GM21619 (cell line): ENCODE measurements around the gene XRCC4.
"Not testable (repeated sequence)": the region's sequence is repeated elsewhere in the genome, so short reads cannot be mapped to it uniquely, and the experiment has no call there.

Experiments
- ATAC-seq: cut with Tn5 transposase; IDR thresholded peaks from one replicate; pipeline ENCODE4 v1.9.1; 2021; ENCODE audit not compliant: unreplicated experiment

The XRCC4 gene

DNA sequence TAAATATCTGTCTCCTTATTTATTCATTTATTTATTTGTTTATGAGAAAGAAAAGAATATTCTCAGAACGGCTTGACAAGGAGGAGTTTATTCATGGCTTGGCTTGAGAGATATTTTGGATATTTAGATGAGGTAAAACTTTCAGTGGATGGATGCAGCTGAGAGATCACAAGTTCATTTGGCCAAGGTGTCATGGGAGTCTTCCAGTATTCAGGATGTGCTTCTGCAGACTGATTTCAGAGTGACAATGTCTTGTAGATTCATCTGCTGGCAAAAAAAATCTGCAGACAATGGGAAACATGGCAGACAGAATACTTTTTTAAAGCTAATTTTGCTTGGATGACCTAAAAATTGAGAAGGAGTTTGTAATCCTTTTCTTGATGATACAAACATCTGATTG is 38.5 kb downstream of the XRCC4 start:
- no peak for ATAC-seq

DNA sequence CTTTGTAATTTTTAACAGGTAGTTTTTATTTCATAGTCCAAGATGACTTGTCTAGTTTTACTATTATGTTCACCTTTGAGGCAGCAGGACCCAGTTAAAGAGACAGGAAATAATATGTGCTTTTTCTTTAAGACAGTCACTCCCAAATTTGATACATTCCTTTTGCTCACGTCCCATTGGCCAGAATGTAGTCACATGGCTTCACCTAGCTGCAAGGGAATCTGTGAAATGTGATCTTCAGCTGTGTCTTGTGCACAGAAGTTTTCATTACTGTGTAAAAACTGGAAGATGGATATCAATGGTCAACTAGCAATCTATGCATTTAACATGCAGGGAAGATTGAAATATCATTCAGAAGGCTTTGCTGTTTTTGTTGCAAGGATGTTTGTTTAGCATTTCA is 41.1 kb downstream of the XRCC4 start:
- no peak for ATAC-seq

- ATAC-seq: no peak
Observed at GRCh38 chr5:83118976-83119375, 41.6 kb downstream of the XRCC4 start.

DNA sequence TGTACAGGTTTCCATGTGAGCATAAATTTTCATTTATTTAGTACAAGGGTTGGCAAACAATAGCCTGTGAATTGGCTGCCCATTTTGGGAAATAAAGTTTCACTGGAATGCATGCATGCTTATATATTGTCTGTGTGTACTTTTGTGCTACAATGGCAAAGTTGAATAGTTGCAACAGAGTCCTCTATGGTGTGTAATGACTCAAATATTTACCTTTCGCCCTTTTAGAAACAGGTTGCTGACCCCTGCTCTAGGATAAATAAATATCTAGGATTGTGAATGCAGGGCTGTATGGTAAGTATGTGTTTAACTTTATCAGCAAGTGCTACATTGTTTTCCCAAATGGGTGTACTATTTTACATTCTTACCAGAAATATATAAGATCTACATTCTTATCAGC is 47.2 kb downstream of the XRCC4 start:
- ATAC-seq: no peak

DNA sequence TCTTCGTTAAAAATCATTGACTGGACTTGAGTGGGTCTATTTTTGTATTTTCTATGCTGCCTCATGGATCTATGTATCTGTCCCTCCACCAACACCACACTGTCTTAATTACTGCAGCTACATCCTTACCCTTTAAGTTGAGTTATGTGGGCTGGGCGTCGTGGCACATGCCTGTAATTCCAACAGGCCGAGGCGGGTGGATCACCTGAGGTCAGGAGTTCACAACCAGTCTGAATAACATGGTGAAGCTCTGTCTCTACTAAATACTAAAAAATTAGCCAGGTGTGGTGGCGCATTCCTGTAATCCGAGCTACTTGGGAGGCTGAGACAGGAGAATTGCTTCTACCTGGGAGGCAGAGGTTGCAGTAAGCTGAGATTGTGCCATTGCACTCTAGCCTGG is 48.2 kb downstream of the XRCC4 start:
- no peak for ATAC-seq

GRCh38 chr5:83126501-83126900 is 49.2 kb downstream of the XRCC4 start:
- ATAC-seq: no peak

GRCh38 chr5:83133797-83134196 is 56.5 kb downstream of the XRCC4 start:
- ATAC-seq: no peak

- no peak for ATAC-seq
Observed at GRCh38 chr5:83142526-83142925, 65.2 kb downstream of the XRCC4 start.

GRCh38 chr5:83145241-83145640 is 67.9 kb downstream of the XRCC4 start:
- ATAC-seq: no peak

- ATAC-seq: no peak
Observed at GRCh38 chr5:83145882-83146331, 68.6 kb downstream of the XRCC4 start.

DNA sequence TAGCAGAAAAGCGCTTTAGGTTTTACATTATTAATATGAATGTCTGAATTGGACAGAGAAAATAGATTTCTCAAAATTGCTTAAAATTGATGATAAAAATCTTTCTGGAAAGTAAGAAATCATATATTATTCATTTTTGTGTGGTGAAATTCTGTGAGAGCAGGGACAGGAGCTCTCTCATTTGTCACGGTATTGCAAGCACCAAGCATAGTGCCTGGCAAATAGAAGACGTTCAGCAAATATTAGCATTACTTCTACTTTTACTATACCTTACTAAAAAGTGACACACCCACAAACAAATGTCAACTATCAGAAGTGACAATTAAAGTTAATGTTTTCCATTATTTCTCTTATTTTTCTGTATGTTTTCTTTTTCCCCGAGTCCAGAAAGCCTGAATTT is 69.1 kb downstream of the XRCC4 start:
- ATAC-seq: no peak

DNA sequence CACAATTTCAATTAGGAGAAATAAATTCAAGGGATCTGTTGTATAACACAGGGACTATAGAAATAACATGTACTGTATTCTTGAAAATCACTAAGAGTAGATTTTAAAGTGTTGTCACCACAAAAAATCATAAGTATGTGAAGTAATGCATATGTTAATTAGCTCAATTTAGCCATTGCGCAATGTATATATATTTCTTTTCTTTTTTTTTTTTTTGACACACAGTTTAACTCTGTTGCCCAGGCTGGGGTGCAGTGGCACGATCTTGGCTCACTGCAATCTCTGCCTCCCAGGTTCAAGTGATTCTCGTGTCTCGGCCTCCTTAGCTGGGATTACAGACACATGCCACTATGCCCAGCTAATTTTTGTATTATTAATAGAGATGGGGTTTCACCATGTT is 70.2 kb downstream of the XRCC4 start:
- no peak for ATAC-seq

- ATAC-seq: no peak
Observed at GRCh38 chr5:83148370-83148769, 71.0 kb downstream of the XRCC4 start.

DNA sequence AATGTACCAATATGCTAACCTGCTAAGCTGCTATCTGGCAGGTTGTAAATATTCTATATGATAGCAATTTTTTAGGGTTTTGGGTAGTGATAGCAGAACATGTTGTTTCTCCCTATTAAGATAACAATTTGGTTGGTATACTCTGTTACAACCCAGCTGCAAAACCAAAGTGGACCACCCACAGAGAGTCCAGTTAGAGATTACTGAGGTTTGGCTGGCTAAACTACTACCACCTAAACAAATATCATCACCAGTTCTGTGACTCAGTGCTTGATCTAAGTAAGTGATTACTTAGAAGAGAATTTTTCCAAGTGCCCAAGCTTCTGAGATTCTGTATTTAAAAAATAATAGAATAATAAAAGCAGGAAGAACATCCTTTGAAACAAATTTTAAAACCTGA is 72.3 kb downstream of the XRCC4 start:
- ATAC-seq: no peak

DNA sequence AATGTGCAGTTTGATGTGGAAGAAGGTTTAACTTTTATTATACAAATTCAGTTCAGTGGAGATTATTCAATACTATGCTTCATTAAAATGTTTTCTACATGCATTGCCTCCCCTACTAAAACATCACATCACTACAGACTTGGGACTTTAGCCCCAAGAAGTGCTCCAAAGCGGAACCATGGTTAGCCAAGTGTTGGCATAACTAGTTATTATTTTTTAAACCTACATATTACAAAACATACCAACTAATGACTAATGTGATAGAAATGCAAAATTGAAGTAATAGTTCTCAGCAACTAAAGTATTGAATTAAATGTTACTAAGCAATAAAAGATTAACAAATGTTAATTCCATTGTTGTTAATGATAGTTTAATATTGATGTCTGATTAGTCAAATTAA is 74.5 kb downstream of the XRCC4 start:
- no peak for ATAC-seq

- ATAC-seq: not testable (repeated sequence)
Observed at GRCh38 chr5:83152996-83153395, 75.6 kb downstream of the XRCC4 start.

- ATAC-seq: no peak
Observed at GRCh38 chr5:83156001-83156400, 78.7 kb downstream of the XRCC4 start.

GRCh38 chr5:83157163-83157562 is 79.8 kb downstream of the XRCC4 start:
- no peak for ATAC-seq

DNA sequence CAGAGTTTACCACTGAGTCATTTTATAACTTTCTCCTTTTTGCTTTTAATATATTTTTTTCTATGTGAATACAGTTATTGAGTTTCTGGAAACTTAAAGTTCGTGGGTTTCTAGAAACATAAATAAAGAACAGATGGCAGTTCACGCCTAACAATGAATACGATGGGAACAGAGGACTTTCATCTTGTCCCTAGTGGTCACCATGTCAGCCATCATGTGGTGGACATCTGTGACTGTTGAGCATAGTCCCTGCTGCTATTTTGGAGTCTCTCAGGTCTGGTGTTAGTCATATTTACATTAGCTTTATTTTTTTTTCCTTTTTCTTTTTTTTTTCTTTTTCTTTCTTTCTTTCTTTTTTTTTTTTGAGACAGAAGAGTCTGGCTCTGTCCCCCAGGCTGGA is 85.3 kb downstream of the XRCC4 start:
- ATAC-seq: no peak

GRCh38 chr5:83167538-83167937 is 90.2 kb downstream of the XRCC4 start:
- no peak for ATAC-seq

DNA sequence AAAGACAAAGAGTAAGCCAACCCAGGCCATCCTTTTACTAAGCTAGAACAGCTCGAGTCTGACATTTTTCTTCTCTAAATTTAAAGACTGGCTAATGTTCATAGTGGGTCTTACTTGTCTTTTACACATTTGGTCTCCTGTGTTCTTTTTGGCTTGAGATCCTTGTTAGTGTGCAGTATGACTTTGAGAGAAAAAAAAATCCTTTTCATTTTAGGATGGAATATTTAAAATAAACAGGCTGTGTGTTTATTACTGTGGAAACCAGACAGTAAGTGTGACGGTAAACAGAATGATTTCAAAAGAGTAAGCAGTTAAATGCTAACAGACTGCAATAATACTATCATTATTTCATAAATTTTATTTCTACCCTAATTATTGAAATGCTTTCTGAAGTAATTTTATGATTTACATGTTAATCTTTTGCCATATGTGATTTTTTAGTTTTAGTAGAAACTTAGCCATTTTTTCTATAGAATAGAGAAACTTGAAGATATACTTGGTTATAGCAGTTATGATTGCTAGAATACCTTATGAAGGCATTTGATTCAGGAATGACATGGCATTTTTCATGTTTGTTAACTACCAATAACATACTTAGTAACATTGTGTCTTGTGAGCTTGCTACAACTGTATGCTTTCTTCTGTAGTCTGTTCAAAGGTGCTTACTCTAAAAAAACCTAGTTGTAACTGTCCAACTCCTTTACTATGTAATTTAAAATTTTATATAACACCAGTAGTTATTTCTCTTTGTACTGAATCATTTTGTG is 92.4 kb downstream of the XRCC4 start:
- ATAC-seq: no peak

- no peak for ATAC-seq
Observed at GRCh38 chr5:83172011-83172410, 94.7 kb downstream of the XRCC4 start.

GRCh38 chr5:83172655-83173054 is 95.3 kb downstream of the XRCC4 start:
- no peak for ATAC-seq
